AG10803 (cell line): ENCODE measurements around the gene SNAP91.

ENCODE experiments used
- DNase-seq: peaks from one replicate; pipeline ENCODE4 v3.0.0; 2010; ENCODE audit warnings: low read depth
- H3K4me3 ChIP-seq: 2 replicates; pipeline ENCODE4 v1.5.1; 2011; ENCODE audit warnings: mild to moderate bottlenecking, low read length, control low read depth
- CTCF ChIP-seq: conservative IDR thresholded peaks from 2 replicates; pipeline ENCODE4 v1.5.1; 2011; ENCODE audit warnings: mild to moderate bottlenecking, low read length, control low read depth, inconsistent platforms

Gene SNAP91

GRCh38 chr6:83702749-83703148 lies 6.2 kb downstream of the SNAP91 start:
- no peak for TF ChIP-seq CTCF
- no peak overlapping the region for H3K4me3 ChIP-seq
- no peak for DNase-seq

- DNase-seq: no peak
- no peak for TF ChIP-seq CTCF
- H3K4me3 ChIP-seq: no peak overlapping the region
Observed at GRCh38 chr6:83702077-83702476, 6.8 kb downstream of the SNAP91 start.

GRCh38 chr6:83696674-83697073 lies 12.2 kb downstream of the SNAP91 start:
- no peak for DNase-seq
- TF ChIP-seq CTCF: no peak
- H3K4me3 ChIP-seq: no peak overlapping the region

- no peak for TF ChIP-seq CTCF
- no peak overlapping the region for H3K4me3 ChIP-seq
- DNase-seq: no peak
Observed at GRCh38 chr6:83685481-83685880, 23.4 kb downstream of the SNAP91 start.

- no peak for TF ChIP-seq CTCF
Observed at GRCh38 chr6:83677791-83678190, 31.1 kb downstream of the SNAP91 start.

GRCh38 chr6:83637953-83638352 lies 70.9 kb downstream of the SNAP91 start:
- DNase-seq: no peak
- TF ChIP-seq CTCF: no peak
- no peak overlapping the region for H3K4me3 ChIP-seq

More at GRCh38 chr6:83677791-83678190, 31.1 kb downstream of the SNAP91 start:
- no peak overlapping the region for H3K4me3 ChIP-seq
- DNase-seq: no peak

GRCh38 chr6:83636800-83637199 lies 72.1 kb downstream of the SNAP91 start:
- DNase-seq: no peak
- no peak for TF ChIP-seq CTCF
- H3K4me3 ChIP-seq: no peak overlapping the region
